Limb (tissue), 2 donors: Measurements from ENCODE around the gene SPAG9.

ENCODE experiments used
- DNase-seq, 2 donors: peaks; one replicate each; pipeline ENCODE4 v3.0.0-alpha.2; 2016; ENCODE audit errors: extremely low spot score in 2 of 2

The SPAG9 gene, protein sequence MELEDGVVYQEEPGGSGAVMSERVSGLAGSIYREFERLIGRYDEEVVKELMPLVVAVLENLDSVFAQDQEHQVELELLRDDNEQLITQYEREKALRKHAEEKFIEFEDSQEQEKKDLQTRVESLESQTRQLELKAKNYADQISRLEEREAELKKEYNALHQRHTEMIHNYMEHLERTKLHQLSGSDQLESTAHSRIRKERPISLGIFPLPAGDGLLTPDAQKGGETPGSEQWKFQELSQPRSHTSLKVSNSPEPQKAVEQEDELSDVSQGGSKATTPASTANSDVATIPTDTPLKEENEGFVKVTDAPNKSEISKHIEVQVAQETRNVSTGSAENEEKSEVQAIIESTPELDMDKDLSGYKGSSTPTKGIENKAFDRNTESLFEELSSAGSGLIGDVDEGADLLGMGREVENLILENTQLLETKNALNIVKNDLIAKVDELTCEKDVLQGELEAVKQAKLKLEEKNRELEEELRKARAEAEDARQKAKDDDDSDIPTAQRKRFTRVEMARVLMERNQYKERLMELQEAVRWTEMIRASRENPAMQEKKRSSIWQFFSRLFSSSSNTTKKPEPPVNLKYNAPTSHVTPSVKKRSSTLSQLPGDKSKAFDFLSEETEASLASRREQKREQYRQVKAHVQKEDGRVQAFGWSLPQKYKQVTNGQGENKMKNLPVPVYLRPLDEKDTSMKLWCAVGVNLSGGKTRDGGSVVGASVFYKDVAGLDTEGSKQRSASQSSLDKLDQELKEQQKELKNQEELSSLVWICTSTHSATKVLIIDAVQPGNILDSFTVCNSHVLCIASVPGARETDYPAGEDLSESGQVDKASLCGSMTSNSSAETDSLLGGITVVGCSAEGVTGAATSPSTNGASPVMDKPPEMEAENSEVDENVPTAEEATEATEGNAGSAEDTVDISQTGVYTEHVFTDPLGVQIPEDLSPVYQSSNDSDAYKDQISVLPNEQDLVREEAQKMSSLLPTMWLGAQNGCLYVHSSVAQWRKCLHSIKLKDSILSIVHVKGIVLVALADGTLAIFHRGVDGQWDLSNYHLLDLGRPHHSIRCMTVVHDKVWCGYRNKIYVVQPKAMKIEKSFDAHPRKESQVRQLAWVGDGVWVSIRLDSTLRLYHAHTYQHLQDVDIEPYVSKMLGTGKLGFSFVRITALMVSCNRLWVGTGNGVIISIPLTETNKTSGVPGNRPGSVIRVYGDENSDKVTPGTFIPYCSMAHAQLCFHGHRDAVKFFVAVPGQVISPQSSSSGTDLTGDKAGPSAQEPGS (N-terminal part only)

DNA sequence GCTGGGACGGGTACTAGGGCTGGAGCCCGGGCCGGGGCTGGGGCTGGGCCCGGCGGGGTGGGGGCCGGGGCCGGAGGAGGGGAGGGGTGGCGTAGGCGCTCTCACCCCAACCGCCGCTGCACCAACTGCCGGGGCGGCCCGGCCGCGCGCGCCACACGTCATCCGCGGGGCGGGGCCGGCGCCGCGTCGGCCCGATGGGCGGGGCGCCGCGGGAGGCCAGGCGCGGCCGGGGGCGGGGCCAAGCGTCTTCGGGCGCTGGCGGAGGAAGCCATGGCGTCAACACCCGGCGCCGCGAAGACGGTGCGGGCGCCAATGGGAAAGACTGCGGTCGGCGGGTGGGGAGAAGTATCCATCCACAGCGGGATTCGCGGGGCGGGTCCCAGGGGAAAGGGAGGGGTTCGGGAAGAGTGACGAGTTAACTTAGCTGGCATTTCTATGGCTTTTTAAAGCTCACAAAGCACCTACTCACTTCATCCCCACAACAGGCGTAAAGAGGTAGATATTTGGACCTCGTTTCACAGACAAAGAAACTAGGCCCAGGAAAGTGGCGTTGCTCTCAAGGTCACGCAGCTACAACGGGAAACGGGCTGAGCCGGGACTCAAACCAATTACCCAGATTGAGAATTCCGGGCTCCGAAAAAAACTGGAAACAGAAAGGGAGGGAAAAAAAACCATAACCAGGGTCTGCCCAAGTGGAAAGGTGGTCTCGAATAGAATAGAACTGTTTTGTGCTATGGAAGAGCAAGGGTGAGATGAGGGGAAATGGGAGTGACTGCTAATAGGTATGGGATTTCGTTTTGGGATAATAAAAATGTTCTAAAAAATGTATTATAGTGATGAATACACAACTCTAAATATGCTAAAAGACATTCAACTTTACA lies at the start of gene SPAG9:
TSS of gene SPAG9 (minus strand) at position 130 of the 881 bp plus-strand sequence. CDS start 212 bp downstream, outside the sequence.
- peak; percentile 96 to 98 for DNase-seq

DNA sequence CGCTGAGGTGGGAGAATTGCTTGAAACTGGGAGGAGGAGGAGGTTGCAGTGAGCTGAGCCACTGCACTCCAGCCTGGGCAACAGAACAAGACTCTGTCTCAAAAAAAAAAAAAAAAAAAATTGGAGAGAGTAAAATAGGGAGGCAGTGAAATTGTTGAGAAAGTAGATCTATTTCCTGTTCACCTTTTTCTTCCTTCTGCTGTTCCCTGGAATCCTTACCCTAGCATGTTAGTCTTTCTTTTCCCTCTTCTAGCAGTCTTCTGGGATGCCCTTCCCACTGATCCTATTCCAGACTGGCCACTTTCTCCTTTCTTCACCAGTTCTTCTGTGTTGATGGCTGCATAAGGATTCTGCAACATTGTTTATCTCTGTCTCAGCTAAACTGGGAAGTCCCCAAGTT lies 48.7 kb upstream of the SPAG9 start:
- no peak for DNase-seq

- peak in 1 of 2 donors; percentile 79 for DNase-seq
Measured at GRCh38 chr17:51166987-51167931, 46.6 kb upstream of the SPAG9 start.

- peak; percentile 88 to 93 for DNase-seq
Measured at GRCh38 chr17:51166198-51166986, 45.7 kb upstream of the SPAG9 start, which contains the start of gene NME2. Gene NME2 (plus strand): TSS chr17:51166411. CDS start chr17:51166831, 420 bp downstream.

- no peak for DNase-seq
Measured at GRCh38 chr17:51165680-51166197, 45.1 kb upstream of the SPAG9 start.

DNA sequence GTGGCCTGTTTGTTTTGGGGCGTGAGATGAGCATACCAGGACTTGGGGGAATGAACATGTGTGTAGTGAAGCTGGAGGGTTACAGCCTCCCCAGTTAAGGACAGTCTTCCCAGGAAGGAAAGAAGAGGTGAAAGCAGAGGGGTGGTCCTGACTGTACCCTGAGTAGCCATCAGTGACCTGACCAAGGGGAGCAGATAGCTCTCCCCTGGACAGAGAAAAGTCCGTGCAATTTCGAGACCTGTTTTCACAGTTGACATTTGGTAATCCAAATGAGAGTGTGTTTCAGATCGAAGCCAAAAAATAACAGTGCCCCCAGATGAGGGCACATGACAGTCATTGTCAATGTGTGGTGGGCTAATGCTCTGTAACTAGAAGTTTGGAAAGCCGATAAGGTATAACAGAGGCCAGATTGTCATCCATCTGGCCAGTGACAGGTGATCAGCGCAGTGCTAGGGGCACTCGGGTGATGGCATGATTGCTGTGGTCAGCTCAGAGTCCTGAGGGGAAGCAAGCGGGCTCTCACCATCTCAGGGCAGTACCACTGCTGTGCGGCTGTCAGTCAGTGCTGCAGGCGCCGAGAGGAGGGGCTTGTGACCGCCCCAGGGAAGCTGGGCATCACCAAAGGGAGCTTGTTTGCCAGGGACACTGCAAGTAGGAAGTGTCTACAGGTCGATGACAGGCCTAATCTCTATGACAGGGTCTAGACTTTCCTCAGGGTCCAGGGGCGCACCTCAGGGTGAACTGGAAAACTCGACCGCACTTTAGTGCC lies 44.4 kb upstream of the SPAG9 start:
- DNase-seq: no peak

DNA sequence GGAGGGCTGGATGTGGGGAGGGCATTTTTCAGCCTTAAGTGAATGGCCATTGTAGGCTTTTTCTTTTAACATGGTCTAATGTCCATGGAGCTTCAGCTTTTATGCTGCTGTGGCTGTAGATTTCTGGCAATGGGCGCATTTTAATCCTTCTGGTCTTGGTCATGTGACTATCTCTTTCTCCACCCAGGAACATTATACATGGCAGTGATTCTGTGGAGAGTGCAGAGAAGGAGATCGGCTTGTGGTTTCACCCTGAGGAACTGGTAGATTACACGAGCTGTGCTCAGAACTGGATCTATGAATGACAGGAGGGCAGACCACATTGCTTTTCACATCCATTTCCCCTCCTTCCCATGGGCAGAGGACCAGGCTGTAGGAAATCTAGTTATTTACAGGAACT lies 40.9 kb upstream of the SPAG9 start:
- no peak for DNase-seq

GRCh38 chr17:51159604-51160003 lies 38.9 kb upstream of the SPAG9 start:
- DNase-seq: no peak

GRCh38 chr17:51155416-51155815 lies 34.7 kb upstream of the SPAG9 start:
- DNase-seq: no peak

DNA sequence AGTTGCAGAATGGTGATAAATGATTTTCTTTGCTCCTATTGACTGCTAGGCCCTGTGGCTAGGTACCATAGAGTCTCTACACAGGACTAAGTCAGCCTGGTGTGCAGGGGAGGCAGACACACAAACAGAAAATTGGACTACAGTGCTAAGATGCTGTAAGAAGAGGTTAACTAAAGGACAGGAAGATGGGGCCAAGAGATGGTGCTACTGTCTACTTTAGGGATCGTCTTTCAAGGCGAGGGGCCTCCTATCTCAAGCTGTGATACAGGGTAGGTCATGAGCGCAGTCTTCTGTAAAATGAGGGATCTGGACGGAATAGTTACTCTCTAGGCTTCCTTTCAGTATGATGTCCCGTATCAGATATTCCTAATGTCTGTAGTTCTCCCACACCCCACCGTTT lies 33.5 kb upstream of the SPAG9 start:
- no peak for DNase-seq

DNA sequence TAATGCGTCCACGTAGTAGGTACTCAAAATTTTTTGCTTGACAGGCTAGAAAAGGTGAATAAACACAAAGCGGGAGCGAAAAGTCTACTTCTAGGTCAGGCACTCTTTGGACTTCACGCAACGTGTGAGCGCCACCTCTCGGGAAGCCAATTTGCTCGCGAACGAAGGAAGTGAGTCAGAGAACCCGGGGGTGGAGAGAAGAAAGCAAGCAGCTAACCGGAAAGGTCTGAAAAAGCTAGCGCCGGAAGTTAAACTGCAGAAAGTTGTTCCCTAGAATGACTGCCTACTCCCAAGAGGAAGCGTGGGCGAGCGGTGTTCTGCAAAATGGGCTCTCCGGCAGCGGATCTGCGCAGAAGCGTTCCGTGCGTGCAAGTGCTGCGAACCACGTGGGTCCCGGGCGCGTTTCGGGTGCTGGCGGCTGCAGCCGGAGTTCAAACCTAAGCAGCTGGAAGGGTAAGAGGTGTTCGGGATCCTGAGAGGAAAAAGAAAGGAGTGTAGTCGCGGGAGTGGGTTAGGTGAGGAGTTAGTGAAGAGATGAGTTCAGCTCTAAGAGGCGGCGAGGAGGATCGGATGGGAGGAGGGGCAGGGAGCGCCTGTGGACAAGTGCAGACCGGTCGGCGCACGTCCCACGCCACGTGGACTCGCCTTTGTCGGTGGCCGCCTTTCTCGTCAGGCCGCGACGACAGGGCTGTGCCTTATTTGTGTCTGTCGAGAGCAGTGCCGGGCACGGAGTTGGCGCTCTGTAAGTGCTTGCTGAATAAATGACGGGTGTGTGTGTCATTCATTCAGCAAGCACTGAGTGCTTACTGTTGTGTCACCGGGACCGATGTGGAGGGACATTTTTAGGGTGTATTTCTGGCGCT lies 32.8 kb upstream of the SPAG9 start, which contains the start of gene NME1:
TSS of gene NME1 (plus strand) at position 350 of the 863 bp plus-strand sequence. CDS start 2,096 bp downstream, outside the sequence.
- DNase-seq: peak; percentile 98 to 99

DNA sequence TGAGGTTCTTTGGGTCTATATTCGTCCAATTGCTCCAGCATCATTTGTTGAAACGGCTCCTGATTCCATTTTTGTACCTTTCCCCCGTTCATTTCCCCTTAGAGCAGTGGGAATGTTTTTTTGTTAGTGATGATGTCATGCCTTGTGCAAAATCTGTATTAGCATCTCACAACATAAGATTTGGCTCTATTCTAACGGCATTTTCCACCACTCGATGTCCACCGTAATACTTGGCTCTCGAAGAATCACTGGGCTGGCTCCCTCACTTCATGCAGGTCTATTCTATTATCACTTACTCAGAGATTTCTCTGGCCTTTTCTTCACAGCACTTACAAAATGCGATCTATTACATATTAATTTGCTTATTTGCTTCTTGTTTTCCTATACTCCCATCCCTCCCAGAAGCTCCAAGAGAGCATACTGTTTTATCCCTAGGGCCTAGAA lies 32.1 kb upstream of the SPAG9 start:
- no peak for DNase-seq

DNA sequence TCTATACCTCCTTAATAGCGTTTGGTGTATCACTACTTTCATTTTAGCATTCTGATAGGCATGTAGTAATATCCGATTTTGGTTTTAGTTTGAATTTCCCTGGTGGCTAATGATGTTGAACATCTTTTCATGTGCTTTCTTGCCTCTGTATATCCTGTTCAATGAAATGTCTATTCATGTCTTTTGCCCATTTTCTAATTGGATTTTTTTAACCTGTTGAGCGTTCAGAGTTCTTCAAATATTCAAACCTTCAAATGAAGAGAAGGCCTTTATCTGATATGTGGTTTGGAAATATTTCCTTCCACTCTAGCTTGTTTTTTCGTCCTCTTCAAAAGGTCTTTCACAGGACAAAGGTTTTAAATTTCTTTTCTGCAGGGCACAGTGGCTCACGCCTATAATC lies 30.3 kb upstream of the SPAG9 start:
- DNase-seq: no peak

- DNase-seq: no peak
Measured at GRCh38 chr17:51149163-51149562, 28.5 kb upstream of the SPAG9 start.

GRCh38 chr17:51147650-51148049 lies 27.0 kb upstream of the SPAG9 start:
- DNase-seq: no peak

- no peak for DNase-seq
Measured at GRCh38 chr17:51144266-51145022, 23.8 kb upstream of the SPAG9 start.
